Stimulated activated naive CD8-positive, alpha-beta T cell treated with anti-CD3 and anti-CD28 coated beads, Interleukin-15, Interleukin-2, amounts not matched to agents 100 U/mL and 50 U/mL, for 24 hours (primary cell): ENCODE results near the gene FARS2.

ENCODE experiments used
- ATAC-seq: fragments of 150-1000 bp; cut with Tn5 transposase; one replicate; pipeline ENCODE4 v1.10.0; 2021
- DNase-seq: peaks from one replicate; pipeline ENCODE4 v3.0.0; 2021

The FARS2 gene

DNA sequence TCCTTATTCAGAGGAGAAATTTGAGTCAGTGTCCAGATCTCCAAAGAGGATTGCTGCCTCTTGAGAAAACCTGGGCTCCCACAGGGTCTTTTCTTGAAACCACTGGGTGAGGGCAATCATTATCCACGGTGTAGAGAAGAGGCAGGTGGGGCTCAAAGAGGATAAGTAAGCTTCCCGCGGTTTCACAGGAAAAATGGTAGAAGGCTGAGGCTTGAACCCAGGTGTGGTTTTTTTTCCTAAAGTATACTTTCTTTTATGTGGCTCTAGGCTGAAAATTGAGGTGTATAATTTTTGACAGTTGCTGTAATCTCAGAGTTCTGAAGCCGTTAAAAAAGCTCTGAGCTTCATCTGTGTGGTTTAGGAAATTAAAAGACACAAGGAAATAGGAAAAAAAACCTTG is 164.5 kb downstream of the FARS2 start:
- no peak for ATAC-seq
- DNase-seq: no peak

- DNase-seq: no peak
- ATAC-seq: no peak
These were observed 166.3 kb downstream of the FARS2 start for GRCh38 chr6:5427586-5427985.

DNA sequence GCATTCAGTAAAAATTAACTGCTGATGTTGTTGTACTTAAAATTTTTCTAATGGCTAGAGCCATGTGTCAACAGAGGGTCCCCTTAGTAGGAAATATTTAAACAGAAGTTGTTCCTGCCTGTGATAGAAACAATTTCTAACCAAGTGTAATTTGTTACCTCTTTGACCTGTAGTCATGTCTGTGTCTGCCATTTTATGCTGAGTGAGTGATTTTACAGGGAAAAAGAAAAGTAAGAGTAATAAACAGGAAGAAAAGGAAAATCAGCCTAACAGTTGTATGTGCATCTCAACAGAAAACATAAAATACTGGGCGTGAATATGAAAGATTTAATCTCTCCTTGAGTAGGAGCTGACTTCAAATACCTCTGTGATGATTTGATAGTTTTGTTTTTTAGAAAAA is 172.0 kb downstream of the FARS2 start:
- DNase-seq: no peak

DNA sequence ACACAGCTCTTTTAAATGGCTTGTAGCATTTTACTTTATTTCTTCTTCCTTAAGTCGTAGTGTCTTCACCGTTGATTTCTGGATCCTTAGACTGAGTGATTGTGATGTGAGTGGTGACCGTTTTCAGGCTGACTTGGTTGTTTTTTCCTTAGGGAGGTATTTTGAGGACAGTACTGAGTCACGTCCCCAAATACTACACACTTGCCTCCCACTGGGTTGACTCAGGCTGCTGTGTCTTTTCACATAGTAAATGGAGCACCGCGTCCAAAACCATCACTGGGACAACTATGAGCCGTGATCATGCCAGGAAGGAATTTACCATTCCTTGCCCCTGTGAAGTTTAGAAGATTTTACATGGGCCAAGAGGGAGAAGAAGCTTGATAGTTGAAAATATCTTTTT is 174.1 kb downstream of the FARS2 start:
- no peak for ATAC-seq
- no peak for DNase-seq

More for the DNA sequence above, 172.0 kb downstream of the FARS2 start:
- ATAC-seq: no peak

DNA sequence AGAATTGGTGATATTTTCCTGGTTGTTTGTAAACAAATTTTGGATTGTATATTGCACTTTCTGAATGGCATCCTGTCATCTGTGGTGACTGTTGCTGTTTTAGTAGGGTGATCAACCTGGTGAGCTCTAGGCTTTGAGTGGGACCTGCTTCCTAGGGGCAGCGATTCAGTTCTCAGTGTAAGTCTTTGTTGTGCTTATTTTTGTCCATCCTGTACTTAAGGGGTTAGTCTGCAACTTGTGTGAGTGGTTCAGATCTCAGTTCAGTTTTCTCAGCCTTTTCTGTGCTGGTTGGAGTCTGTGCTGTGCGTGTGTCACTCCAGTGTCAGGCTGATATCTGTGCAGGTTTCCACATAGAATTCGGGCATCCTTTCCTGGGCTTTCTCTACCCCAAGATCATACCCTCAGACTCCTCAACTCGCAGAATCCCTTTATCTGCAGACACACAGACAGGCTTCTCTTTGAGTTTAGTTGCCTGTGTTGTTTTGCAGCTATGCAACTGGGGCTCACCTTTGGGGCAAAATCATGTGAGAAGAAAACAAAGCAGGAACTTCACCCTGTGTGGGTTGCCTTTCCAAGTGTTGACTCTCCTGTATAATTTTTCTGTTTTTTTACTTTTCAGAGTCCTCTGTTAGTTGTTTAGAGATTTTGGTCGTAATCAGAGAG is 177.7 kb downstream of the FARS2 start:
- DNase-seq (no peak), ATAC-seq (no peak)

- DNase-seq (no peak), ATAC-seq (no peak)
These were observed 178.4 kb downstream of the FARS2 start for GRCh38 chr6:5439749-5440148.

DNA sequence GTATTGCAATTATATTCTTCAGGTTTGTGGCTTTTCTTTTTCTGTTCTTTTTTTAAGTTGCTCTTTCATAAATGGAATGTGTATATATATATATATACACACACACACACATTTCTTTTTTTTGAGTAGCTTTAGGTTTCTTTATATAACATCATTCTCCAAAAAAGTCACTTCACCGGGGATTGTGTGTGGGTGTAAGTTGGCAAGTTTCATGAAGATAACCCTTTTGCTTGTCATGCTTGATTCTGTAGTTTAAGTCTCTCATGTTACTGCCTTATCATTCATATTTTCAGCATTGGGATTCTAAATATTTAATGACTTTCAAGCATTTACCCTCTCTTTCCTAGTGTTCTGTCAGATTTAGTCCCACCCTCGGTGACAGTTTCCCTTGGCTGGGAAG is 181.0 kb downstream of the FARS2 start:
- DNase-seq (no peak), ATAC-seq (no peak)

DNA sequence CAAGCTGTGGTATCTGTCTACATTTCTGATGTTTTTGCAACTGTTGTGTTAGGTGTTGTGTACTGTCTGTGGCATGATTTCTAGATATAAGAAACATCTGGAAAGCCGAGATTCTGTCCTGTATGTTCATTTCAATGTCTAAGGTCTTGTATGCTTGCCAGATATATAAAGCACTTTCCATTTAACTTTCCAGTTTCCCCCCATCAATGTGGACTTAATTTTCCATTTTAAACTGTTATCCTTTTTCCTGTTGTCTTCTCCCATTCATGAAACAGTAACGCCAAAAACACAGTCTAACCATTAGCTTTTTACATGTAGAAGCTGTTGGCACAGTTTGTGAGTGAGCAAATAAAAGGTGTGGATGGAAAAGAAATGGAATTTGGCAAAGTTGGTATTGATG is 181.6 kb downstream of the FARS2 start:
- ATAC-seq (no peak), DNase-seq (no peak)

- DNase-seq (no peak), ATAC-seq (no peak)
These were observed 182.2 kb downstream of the FARS2 start for GRCh38 chr6:5443491-5443890.

DNA sequence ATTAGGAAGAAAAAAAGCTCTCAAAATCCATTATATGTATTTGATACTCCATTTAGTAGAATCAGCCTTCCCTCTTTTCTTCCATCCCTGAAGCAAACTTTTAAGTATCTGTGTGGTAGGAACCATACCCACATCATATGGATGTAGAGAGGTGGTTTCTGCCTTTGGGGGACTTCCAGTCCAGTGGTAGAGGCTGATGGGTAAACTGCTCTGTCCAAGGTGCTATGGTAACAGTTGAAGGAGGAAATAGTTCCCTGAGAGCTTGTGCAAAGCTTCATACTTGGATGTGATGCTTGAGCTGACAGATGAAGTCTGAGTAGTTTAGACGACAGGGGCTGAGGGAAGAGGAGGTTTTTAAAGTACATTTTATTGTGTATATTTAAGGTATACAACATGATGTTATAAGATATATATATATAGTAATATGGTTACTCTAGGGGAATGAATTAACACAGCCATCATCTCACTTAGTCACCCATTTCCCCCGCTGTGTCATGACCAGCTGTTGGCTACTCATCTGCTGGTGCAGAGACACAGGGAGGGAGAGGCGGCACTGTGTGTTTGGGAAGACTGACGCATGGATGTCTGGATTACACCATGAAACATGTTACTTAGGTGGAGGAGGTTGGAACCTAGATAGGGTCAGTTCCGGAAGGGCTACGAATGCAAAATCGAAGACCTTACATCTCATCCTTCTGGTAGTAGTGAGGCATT is 185.2 kb downstream of the FARS2 start:
- DNase-seq (no peak), ATAC-seq (no peak)

- no peak for ATAC-seq
- DNase-seq: no peak
These were observed 186.6 kb downstream of the FARS2 start for GRCh38 chr6:5447921-5448320.

GRCh38 chr6:5450073-5450472 is 188.8 kb downstream of the FARS2 start:
- DNase-seq (no peak), ATAC-seq (peak; percentile 49)

DNA sequence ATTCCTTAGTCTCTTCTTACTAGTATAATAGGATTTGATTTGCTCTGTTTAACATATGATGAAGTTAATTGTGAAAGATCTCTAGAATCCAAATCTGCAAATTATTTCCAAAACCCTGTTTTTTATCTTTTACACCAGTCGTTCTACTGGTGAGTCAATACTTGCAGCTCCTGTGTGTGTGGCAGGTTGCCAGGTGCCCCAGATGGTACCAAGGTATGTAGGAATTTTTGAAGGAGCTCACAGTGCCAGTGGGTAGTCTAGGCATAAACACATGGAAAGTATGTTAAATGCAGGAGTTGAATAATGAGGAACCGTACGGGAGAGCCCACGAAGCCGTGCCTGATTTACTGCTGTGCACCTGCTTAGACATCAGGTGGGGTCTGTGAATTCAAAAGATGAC is 192.2 kb downstream of the FARS2 start:
- DNase-seq (no peak), ATAC-seq (no peak)

DNA sequence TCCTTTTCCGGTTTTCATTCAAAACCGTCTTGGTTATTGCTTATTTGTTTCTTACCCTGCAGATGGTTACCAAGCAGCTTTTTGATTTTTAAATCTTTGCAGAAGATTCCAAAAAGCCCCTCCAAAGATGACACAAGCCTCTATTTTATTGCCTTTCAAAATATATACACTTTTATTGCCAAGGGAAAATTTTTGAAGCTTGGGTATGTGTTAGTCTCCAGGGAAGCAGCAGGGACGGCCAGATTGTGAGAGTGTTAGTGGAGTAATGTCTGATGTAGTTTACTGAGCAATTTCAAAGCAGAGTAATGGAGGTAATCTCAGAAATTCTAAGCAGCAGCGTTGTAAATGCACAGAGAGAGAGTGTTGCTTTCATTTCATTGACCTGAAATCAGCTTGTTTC is 193.8 kb downstream of the FARS2 start:
- DNase-seq: no peak

DNA sequence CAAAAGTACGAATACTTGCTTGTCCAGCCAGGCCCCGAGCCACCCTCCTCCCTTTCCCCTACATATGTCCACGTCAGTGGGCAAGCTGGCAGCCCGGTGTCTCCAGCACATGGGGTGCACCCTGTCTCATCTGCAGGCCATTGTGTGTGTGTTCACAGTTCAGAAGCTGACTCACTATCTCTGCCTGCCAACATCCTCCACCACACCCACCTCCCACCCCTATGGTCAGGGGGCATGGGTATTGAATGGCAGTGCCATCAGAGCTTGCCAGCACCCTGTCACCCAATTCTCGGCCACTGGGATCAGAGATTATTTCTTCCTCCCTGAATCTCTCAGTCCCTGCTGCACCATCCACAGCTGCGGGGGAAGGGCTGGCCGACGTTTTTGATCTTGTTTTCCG is 195.7 kb downstream of the FARS2 start:
- ATAC-seq: no peak
- DNase-seq: no peak

More for the DNA sequence above, 193.8 kb downstream of the FARS2 start:
- no peak for ATAC-seq

- DNase-seq (no peak), ATAC-seq (no peak)
These were observed 196.8 kb downstream of the FARS2 start for GRCh38 chr6:5457983-5458683.

- DNase-seq (no peak), ATAC-seq (no peak)
These were observed 198.0 kb downstream of the FARS2 start for GRCh38 chr6:5459346-5459745.

DNA sequence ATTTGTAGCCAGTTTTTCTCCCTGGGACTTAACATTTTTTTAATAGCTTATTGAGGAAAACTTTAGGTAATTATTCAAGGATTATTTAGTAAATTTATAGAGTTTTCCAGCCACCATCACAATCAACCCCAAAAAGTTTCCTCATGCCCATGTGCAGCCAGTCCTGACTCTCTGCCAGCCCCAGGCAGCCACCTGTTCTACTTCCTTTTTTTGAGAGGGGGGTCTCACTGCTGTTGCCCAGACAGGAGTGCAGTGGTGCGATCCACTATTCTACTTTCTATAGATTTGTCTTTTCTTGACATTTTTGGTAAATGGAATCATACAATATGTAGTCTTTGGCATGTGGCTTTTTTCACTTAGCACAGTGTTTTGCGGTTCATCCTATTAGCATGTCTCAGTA is 200.1 kb downstream of the FARS2 start:
- no peak for ATAC-seq

GRCh38 chr6:5462856-5463255 is 201.5 kb downstream of the FARS2 start:
- no peak for DNase-seq
- ATAC-seq: no peak

More for the DNA sequence above, 200.1 kb downstream of the FARS2 start:
- DNase-seq: no peak

- no peak for ATAC-seq
- no peak for DNase-seq
These were observed 202.4 kb downstream of the FARS2 start for GRCh38 chr6:5463690-5464089.

DNA sequence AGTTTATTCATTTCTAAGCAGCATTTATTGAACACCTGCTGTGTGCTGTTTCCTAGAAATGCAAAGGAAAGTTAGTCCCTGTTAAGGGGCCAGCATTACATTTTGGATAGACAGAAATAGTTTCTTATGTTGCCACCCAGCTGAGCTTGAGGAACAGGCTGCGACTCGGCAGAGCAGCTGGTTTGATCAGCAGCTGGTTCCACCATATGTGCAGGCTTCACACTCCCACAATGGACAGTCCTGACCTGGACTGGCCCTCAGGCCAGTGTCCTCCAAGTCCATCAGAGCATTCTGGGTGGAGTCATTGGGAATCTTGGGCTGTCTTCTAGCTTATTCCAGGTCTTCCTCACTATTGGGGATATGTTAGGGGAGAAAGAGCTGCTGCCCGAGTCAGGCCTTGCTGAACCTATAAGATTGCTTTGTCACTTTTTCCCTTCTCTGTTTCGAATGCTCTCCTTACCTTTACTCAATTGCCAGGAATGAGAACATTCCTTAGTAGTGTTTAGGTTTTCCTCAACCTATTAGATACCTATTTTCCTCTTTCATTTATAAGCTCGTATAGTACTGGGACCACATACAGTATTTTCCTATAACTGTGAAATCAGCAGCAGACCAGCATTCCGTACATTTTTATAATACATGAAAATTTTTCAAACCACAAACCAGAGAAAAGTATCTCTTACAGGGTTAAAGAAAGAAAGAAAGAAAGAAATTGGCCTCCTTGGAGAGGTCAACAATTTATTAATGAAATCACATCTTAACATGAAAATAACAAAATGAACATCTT is 203.0 kb downstream of the FARS2 start:
- DNase-seq: no peak
- ATAC-seq: no peak

- DNase-seq: no peak
- no peak for ATAC-seq
These were observed 205.2 kb downstream of the FARS2 start for GRCh38 chr6:5466281-5467136.
